HG03025 (cell line): ENCODE measurements around the gene E2F6.

Experiments used
- ATAC-seq: cut with Tn5 transposase; IDR thresholded peaks from one replicate; pipeline ENCODE4 v1.9.1; 2021; ENCODE audit warnings: mild to moderate bottlenecking, moderate library complexity; ENCODE audit not compliant: unreplicated experiment, low FRiP score

The E2F6 gene, protein sequence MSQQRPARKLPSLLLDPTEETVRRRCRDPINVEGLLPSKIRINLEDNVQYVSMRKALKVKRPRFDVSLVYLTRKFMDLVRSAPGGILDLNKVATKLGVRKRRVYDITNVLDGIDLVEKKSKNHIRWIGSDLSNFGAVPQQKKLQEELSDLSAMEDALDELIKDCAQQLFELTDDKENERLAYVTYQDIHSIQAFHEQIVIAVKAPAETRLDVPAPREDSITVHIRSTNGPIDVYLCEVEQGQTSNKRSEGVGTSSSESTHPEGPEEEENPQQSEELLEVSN

GRCh38 chr2:11465485-11466306 is at the start of gene E2F6:
TSS of gene E2F6 (minus strand) at chr2:11466161. CDS start at chr2:11465879, 282 bp downstream.
- peak; percentile 56 for ATAC-seq

DNA sequence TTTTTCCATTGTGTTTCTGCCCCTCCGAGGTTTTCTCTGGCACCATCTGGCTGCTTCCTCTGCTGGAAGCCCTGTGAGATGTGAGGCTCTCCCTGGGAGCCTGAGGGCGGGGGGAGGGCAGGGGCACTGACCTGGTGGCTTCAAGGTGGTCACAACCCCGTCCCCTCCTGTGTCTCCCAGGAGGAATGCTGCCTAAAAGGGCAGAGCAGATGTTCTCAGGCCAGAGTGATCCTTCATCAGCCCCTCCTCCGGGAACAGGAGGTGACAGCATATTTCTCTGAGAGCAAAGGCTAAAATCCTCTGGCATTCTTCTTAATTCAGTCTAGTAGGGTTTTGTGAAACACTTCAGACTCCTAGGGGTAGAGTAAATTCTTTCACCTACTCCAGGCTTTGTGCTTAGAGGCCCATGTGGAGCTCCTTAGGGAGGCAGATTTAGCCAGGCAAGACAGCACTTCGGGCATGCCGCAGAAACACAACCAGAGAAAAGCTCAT is 49.6 kb upstream of the E2F6 start:
- no peak for ATAC-seq

- ATAC-seq, result no peak
Measured at GRCh38 chr2:11514904-11515303, 48.9 kb upstream of the E2F6 start.

DNA sequence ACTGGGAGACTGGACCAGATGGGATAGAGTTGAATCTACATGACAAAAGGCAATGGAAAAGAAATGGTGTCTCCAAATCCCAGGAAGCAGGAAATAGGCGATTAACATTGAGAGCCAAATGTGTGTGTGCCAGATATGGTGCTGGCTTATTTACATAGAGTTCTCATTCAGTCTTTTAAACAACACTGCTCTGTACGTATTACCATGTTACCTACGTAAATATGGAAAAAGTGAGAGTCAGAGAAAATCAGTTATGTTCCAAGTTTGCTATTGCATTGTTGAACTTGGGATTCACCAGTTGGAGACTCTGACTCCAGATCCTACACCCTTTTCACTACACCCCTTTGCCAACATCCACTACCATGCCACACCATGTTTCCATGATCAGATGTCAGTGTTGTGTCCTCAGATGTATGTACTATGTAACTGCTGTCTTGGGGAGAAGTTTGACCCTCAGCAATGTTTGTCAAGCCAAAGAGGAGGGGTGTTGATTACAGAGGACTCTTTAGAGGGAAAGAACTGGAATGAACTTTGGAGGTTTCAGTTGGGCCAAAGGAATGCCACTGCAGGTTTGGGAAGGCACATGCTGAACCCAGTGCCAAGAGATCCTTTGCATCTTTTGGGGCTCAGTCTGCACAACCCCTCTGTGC is 48.2 kb upstream of the E2F6 start:
- ATAC-seq, result no peak

GRCh38 chr2:11513319-11513718 is 47.4 kb upstream of the E2F6 start:
- no peak for ATAC-seq

- ATAC-seq, result no peak
Measured at GRCh38 chr2:11512431-11512830, 46.5 kb upstream of the E2F6 start.

GRCh38 chr2:11509657-11510360 is 43.8 kb upstream of the E2F6 start:
- ATAC-seq, result no peak

GRCh38 chr2:11508279-11508678 is 42.3 kb upstream of the E2F6 start:
- ATAC-seq, result no peak

DNA sequence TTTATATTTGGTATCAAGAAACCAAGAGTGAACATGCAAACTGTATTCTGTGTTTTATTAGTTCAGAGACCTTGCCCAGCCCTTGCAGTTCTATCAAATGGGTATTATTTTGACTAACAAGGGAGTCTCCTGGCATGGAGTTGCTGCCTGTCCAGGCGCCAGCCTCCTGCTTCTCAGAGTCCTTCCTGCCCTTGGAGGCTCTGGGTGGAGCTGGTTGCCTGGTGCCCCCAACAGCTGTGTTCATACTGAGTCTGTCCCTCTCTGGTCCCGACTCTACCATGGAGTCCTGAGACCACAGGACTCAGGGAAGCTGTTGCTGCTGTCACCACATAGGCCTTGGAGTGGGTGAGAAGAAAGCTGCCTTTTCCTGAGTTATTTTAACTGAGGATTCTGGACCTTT is 41.6 kb upstream of the E2F6 start:
- ATAC-seq, result no peak

GRCh38 chr2:11506611-11506969 is 40.6 kb upstream of the E2F6 start:
- no peak for ATAC-seq

- ATAC-seq, result no peak
Measured at GRCh38 chr2:11505652-11506610, 40.0 kb upstream of the E2F6 start.

GRCh38 chr2:11503354-11503927 is 37.5 kb upstream of the E2F6 start:
- ATAC-seq, result no peak

DNA sequence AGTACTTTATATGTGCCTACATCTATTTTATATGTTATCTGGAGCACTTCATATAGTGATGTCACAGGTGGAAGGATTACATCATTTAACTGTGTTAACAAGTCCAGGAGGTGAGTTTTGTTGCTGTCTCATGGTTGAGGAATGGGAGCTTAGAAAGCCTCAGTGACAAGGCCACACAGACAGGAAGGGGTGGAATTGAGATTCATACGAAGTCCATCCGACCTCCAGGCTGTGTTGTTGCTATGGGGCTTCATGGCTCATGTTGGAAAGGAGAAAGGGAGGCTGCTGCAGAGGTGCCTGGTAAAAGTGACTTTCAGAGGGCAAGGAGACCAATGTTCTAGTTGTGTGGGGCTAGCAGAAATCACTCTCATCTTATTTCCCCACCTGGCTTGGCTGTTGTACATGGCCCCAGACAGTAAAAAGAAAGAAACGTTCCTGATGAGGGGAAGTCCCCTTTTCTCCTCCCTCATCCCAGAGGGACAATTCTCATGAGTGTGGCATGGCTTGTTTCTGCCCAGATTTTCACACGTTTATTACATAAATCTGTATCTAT is 36.9 kb upstream of the E2F6 start:
- no peak for ATAC-seq

GRCh38 chr2:11500702-11501303 is 34.8 kb upstream of the E2F6 start:
- ATAC-seq, result no peak

GRCh38 chr2:11499081-11499743 is 33.3 kb upstream of the E2F6 start:
- no peak for ATAC-seq

- peak; percentile 90 for ATAC-seq
Measured at GRCh38 chr2:11498543-11499034, 32.6 kb upstream of the E2F6 start.

DNA sequence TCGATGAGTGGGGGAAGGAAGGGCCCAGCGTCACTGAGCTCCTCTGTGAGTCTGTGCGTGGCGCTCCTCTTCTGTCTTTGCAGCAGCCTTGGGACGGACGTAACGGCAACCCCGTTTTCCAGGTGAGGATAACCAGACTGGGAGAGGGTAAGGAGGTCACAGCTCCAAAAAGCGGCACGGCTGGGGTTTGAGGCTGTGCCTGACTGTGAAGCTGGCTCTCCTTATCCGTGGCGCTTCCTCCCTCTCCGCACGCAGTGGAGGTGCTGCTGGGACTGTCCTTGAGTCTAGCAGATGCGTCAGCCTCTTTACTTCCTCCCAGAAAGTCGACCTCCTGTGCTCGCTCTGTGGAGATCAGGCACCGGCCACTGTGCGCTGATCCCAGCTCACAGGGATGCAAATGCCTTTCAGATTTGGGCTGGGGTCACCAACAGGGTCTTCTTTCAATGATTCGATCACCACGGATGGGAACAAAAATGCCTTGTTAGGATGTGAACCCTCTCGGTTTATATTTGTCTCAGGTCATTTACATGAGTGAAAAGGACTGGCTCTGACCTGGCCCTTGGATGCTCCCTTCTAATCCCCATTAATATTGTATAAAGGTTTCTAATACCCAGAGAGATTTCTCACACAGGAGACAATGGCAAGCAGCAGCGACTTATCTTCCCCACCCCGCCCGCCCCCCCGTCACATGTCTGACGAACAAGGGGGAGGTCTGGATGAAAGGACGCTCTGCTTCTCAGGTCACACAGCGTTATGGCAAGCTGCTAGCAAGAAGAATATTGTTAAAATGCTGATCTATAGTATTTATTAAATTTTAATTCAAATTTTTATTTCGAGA is 30.1 kb upstream of the E2F6 start:
- ATAC-seq, result no peak
